Stomach (tissue), 9 donors: ENCODE results near the gene LY9. TPM values are rescaled to one million over a fixed set of nuclear protein-coding genes. Genes with fewer than 3 reads are reported as not detected.

Experiments
- DNase-seq, 2 donors: peaks; one replicate each; pipeline versions ENCODE4 v3.0.0 to v3.0.0-alpha.2; 2013 to 2019
- H3K27ac ChIP-seq, 5 donors: fragments of 200-600 bp in 4 of 5; sonication (generic) in 4 of 5; one replicate each; pipeline ENCODE4 v1.5.1; 2013 to 2019; ENCODE audit warnings: mild to moderate bottlenecking in 1 of 5, moderate library complexity in 1 of 5
- H3K27me3 ChIP-seq, 3 donors: fragments of 200-600 bp; sonication (generic); one replicate each; pipeline ENCODE4 v1.5.1; 2017 to 2019; ENCODE audit warnings: mixed run types in 1 of 3
- H3K36me3 ChIP-seq, 4 donors: fragments of 200-600 bp; sonication (generic); 1 replicate in 3 of 4; 2 replicates in 1 of 4; pipeline ENCODE4 v1.5.1; 2016 to 2019
- H3K4me1 ChIP-seq, 4 donors: fragments of 200-600 bp; sonication (generic); one replicate each; pipeline ENCODE4 v1.5.1; 2016 to 2019
- H3K4me3 ChIP-seq, 4 donors: fragments of 200-600 bp; sonication (generic) in 3 of 4; one replicate each; pipeline ENCODE4 v1.5.1; 2016 to 2019; ENCODE audit warnings: mild to moderate bottlenecking in 1 of 4
- H3K9me3 ChIP-seq, 4 donors: fragments of 200-600 bp; sonication (generic); one replicate each; pipeline ENCODE4 v1.5.1; 2016 to 2019
- EP300 ChIP-seq: sonication (generic); formaldehyde crosslinking; IDR thresholded peaks from one replicate; pipeline ENCODE4 v1.6.1; 2017; ENCODE audit warnings: antibody characterized with exemption
- POLR2A ChIP-seq, 4 donors: fragments of 450-650 bp; IDR thresholded peaks; one replicate each; pipeline ENCODE4 v1.6.1; 2016; ENCODE audit warnings: antibody characterized with exemption in 4 of 4, control low read depth in 2 of 4, mild to moderate bottlenecking in 1 of 4, moderate library complexity in 1 of 4
- POLR2AphosphoS5 ChIP-seq, 3 donors: sonication (generic); formaldehyde crosslinking; IDR thresholded peaks; one replicate each; pipeline ENCODE4 v1.6.1; 2016; ENCODE audit warnings: antibody characterized with exemption in 3 of 3
- WGBS, 5 donors: extraction: QIAGEN DNeasy Blood & Tissue Kit in 3 of 5; methylation state at CpG; one replicate each; pipeline versions ENCODE4 v1.1.5 to v1.1.7; 2013 to 2018; 5-methylcytosine and 5-hydroxymethylcytosine counted together
- intact Hi-C: fragments of 100-400 bp; cut with DNase I; formaldehyde crosslinking; loops from one replicate; pipeline ENCODE4 v1.15.1; 2023; ENCODE audit warnings: low total_unique reads
- polyA plus RNA-seq, 3 donors: library from polyadenylated mRNA; stranded (reverse); fragments of 200-250 nt; gene quantifications; one replicate each; pipeline ENCODE4 v1.2.3, GENCODE V29; 2013
- total RNA-seq, 5 donors: library from RNA; depleted of rRNA; stranded (reverse); fragments of >200 nt; gene quantifications; one replicate each; pipeline versions ENCODE4 v1.1.0 to v1.2.3, GENCODE V29; 2014 to 2016
- TF ChIP-seq, protein P1 (sequence below), 7 experiments: fragments of 450-650 bp in 4 of 7; fragments of 200-600 bp in 3 of 7; sonication (generic) in 3 of 7; IDR thresholded peaks; one replicate each; pipeline ENCODE4 v1.5.1; 2016 to 2019; ENCODE audit warnings: antibody characterized with exemption in 7 of 7, control low read depth in 2 of 7, mild to moderate bottlenecking in 1 of 7
- donor health status: healthy with polysubstance abuse.
- donor health status: Bipolar disorder and iron deficiency.
- donor health status: healthy.

LY9 gene
- total and polyA plus RNA-seq, 8 donors: 0.25 to 7.5 (median 1.2) TPM; not detected in 2

DNA sequence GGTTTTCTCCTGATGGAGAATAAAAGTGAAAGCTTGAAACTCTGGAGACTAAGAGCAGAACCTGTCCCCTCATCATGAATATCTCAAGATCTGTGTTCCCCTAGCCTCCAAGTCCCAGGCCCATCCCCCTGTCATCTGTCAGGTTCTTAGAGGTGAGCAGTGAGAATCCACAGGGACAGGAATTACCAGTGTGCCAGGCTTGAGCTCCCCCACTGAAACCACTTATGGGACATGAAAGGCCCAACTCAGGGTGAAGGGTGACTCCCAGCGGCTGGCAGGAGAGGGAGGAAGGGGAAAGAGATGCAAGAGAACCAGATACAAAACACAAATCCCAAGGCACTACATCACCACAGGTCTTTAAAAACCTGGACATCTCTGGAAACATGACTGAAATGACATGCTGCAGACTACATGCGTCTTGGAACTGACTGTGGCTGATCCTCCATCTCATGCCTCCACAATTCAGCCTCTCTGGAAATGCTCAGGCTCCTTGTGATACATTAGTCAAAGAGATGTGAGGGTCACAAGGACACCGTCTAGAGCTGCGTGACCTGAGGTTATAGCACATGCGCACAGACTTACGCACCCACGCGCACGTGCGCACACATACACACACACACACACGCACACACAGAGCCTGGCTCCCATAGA, 6.8 kb upstream of the LY9 start:
- H3K9me3 ChIP-seq: no peaks in the 10 kb centered on the region
- intact Hi-C loops: no loop called here
- 93 to 97% (median 96%) methylated on average over 11 of the region's 11 CpGs for WGBS, 5 donors
- H3K4me1 ChIP-seq: no peaks in the 10 kb centered on the region
- H3K4me3 ChIP-seq: no peak overlapping the region
- DNase-seq: no peak
- no peak overlapping the region for H3K27ac ChIP-seq
- H3K27me3 ChIP-seq: no peaks in the 10 kb centered on the region
- TF ChIP-seq, protein P1, sequence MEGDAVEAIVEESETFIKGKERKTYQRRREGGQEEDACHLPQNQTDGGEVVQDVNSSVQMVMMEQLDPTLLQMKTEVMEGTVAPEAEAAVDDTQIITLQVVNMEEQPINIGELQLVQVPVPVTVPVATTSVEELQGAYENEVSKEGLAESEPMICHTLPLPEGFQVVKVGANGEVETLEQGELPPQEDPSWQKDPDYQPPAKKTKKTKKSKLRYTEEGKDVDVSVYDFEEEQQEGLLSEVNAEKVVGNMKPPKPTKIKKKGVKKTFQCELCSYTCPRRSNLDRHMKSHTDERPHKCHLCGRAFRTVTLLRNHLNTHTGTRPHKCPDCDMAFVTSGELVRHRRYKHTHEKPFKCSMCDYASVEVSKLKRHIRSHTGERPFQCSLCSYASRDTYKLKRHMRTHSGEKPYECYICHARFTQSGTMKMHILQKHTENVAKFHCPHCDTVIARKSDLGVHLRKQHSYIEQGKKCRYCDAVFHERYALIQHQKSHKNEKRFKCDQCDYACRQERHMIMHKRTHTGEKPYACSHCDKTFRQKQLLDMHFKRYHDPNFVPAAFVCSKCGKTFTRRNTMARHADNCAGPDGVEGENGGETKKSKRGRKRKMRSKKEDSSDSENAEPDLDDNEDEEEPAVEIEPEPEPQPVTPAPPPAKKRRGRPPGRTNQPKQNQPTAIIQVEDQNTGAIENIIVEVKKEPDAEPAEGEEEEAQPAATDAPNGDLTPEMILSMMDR (IDR thresholded peaks at IDR 0.05): no peak
- TF ChIP-seq EP300: no peak
- TF ChIP-seq POLR2AphosphoS5 (IDR thresholded peaks at IDR 0.05): no peak
- no peak for TF ChIP-seq POLR2A (IDR thresholded peaks at IDR 0.05)
- H3K36me3 ChIP-seq: no peaks in the 10 kb centered on the region

DNA sequence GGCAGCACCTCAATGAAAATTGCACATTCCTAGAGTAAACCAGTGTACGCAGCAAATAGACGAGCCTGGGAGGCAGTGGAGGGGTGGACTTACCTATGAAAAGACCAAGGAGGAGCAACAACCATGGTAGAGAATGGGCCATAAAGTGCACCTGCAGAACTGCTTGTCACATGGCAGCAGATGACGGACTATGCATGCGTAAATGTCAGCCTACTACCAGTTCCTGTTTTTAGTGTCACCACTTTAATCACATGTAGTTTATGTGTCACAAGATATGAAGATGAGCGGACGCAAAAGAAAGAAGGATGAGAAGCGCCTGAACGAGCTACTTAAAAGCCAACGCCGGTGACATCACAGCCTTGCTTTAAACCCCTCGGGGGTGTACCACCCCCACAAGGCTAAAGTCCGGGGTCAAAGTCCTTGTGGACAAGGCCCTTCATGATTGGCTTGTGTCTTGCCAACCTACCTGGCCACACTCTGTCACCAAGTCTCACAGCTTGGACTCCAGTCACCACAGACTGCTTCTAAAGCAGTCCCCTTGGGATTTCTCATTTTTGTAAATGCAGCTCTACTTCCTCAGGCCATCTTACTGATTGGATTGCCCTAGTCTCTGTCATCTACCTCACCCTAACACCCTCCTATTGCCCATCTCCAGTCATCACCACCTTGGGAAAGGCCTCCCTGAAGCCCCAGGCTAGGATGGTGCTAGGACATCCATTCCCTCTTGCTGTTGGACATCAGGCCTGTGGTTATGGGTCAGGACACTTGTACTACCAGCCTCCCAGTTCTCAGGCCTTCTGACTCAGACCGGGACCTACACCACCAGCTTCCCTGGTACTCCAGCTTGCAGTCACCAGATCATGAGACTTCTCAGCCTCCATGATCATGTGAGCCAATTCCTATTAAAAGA, 6.0 kb upstream of the LY9 start:
- no peak overlapping the region for H3K4me3 ChIP-seq
- no peaks in the 10 kb centered on the region for H3K4me1 ChIP-seq
- no peaks in the 10 kb centered on the region for H3K36me3 ChIP-seq
- DNase-seq: peak in 1 of 2 donors; percentile 47
- TF ChIP-seq POLR2AphosphoS5 (IDR thresholded peaks at IDR 0.05) (no peak), POLR2A (IDR thresholded peaks at IDR 0.05) (no peak), EP300 (no peak)
- TF ChIP-seq, protein P1 (IDR thresholded peaks at IDR 0.05): no peak
- 83 to 88% (median 86%) methylated on average over 13 of the region's 13 CpGs for WGBS, 5 donors
- no peaks in the 10 kb centered on the region for H3K27me3 ChIP-seq
- H3K9me3 ChIP-seq: no peaks in the 10 kb centered on the region
- peak overlapping the region in 1 of 5 donors; percentile 20 for H3K27ac ChIP-seq
- intact Hi-C loops: no loop called here

- TF ChIP-seq, protein P1 (IDR thresholded peaks at IDR 0.05): no peak
- TF ChIP-seq POLR2A (IDR thresholded peaks at IDR 0.05) (no peak), POLR2AphosphoS5 (IDR thresholded peaks at IDR 0.05) (no peak), EP300 (no peak)
- WGBS, 5 donors: 47 to 53% (median 53%) methylated on average over 3 of the region's 3 CpGs
- DNase-seq: no peak
- Histone ChIP-seq H3K4me1 (no peaks in the 10 kb centered on the region), H3K36me3 (no peaks in the 10 kb centered on the region), H3K4me3 (no peak overlapping the region), H3K9me3 (no peaks in the 10 kb centered on the region), H3K27ac (no peak overlapping the region), H3K27me3 (no peaks in the 10 kb centered on the region)
- intact Hi-C loops: no loop called here
Observed at GRCh38 chr1:160794376-160794775, 1.6 kb upstream of the LY9 start.

DNA sequence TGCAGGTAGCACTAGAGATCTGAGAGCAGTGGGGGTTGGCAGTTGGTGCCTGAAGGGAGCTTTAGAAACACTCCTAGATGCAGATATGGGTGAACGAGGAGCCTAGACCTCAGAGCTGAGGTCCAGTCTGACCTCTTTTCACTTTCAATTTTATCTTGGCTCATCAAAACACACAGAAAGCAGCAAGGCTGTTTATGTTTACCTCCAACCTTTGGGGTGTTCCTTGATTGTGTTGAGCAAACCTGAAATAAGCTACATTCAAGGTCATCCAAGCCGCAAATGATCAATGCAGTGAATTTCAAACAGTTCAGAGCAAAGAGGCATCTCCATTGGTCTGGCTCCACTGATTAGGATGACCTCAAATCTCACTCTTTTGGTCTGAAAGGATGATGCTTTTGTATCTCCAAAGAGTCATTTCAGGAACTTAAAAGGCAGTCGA, 1.3 kb downstream of the LY9 start:
- TF ChIP-seq, protein P1 (IDR thresholded peaks at IDR 0.05): no peak
- TF ChIP-seq POLR2A (IDR thresholded peaks at IDR 0.05) (no peak), POLR2AphosphoS5 (IDR thresholded peaks at IDR 0.05) (no peak), EP300 (no peak)
- WGBS, 5 donors: 61 to 87% (median 82%) methylated on average over 3 of the region's 3 CpGs
- no peaks in the 10 kb centered on the region for H3K27me3 ChIP-seq
- peak overlapping the region in 2 of 4 donors; percentile 9 to 34 for H3K4me3 ChIP-seq
- DNase-seq: no peak
- H3K9me3 ChIP-seq: no peaks in the 10 kb centered on the region
- no peaks in the 10 kb centered on the region for H3K36me3 ChIP-seq
- intact Hi-C loops: no loop called here
- H3K4me1 ChIP-seq: no peaks in the 10 kb centered on the region
- peak overlapping the region in 2 of 5 donors; percentile 46 to 65 for H3K27ac ChIP-seq
